DOHH2 (cell line): ENCODE data around the gene UNC5B.
A peak's percentile ranks its signal among the peaks of the same experiment; 100 is the strongest.

Source experiments
- H3F3A ChIP-seq: fragments of 200-600 bp; sonication (generic), shearing (Covaris generic); 2 replicates; pipeline ENCODE4 v1.6.0; 2016; ENCODE audit warnings: antibody characterized with exemption, mild to moderate bottlenecking; ENCODE audit not compliant: control insufficient read depth, insufficient read depth
- H3K27ac ChIP-seq: fragments of 200-600 bp; sonication (generic); 2 replicates; pipeline ENCODE4 v1.5.1; 2014; ENCODE audit warnings: low read depth, mild to moderate bottlenecking, low read length, moderate library complexity
- H3K27me3 ChIP-seq: fragments of 200-600 bp; sonication (generic); 2 replicates; pipeline ENCODE4 v1.6.1; 2014; ENCODE audit warnings: mild to moderate bottlenecking, low read length, mixed read lengths; ENCODE audit not compliant: control insufficient read depth
- H3K36me3 ChIP-seq: fragments of 200-600 bp; sonication (generic); 2 replicates; pipeline ENCODE4 v1.6.1; 2014; ENCODE audit warnings: mild to moderate bottlenecking, low read length, moderate library complexity, mixed read lengths; ENCODE audit not compliant: control insufficient read depth
- H3K4me1 ChIP-seq: fragments of 200-600 bp; sonication (generic); 2 replicates; pipeline ENCODE4 v1.6.1; 2014; ENCODE audit warnings: mild to moderate bottlenecking, low read length, mixed read lengths; ENCODE audit not compliant: control insufficient read depth
- H3K4me2 ChIP-seq: fragments of 200-600 bp; sonication (generic); 2 replicates; pipeline ENCODE4 v1.6.0; 2014; ENCODE audit warnings: mild to moderate bottlenecking, low read length, moderate library complexity
- H3K4me3 ChIP-seq: fragments of 200-600 bp; sonication (generic); 2 replicates; pipeline ENCODE4 v1.5.1; 2014; ENCODE audit warnings: mild to moderate bottlenecking, low read length, mixed read lengths
- H3K79me2 ChIP-seq: fragments of 200-600 bp; sonication (generic); 2 replicates; pipeline ENCODE4 v1.6.1; 2014; ENCODE audit warnings: mild to moderate bottlenecking, low read length, mixed read lengths; ENCODE audit not compliant: control insufficient read depth
- H3K9me2 ChIP-seq: fragments of 200-600 bp; sonication (generic); replicated peaks from 2 replicates; pipeline ENCODE4 v1.6.1; 2014; ENCODE audit warnings: mild to moderate bottlenecking, low read length, mixed read lengths; ENCODE audit not compliant: control insufficient read depth
- H3K9me3 ChIP-seq: fragments of 200-600 bp; sonication (generic); 2 replicates; pipeline ENCODE4 v1.6.1; 2014; ENCODE audit warnings: antibody characterized with exemption, low read length, mixed read lengths; ENCODE audit not compliant: control insufficient read depth, insufficient read depth
- H4K20me1 ChIP-seq: fragments of 200-600 bp; sonication (generic); 2 replicates; pipeline ENCODE4 v1.6.0; 2014; ENCODE audit warnings: low read depth, mild to moderate bottlenecking, antibody characterized with exemption, low read length, moderate library complexity; ENCODE audit not compliant: control insufficient read depth, insufficient read depth
- EZH2phosphoT487 ChIP-seq: fragments of 200-600 bp; sonication (generic); IDR thresholded peaks from 2 replicates; pipeline ENCODE4 v1.6.1; 2017; ENCODE audit warnings: borderline replicate concordance, mild to moderate bottlenecking, antibody characterized with exemption, low read length, moderate library complexity, mixed read lengths
- TF ChIP-seq, protein P1 (sequence below): fragments of 200-600 bp; sonication (generic); IDR thresholded peaks from one replicate; pipeline ENCODE4 v1.5.1; 2014; ENCODE audit warnings: antibody characterized with exemption, mild to moderate bottlenecking, low read depth, low read length; ENCODE audit not compliant: poor library complexity, severe bottlenecking

The UNC5B gene

DNA sequence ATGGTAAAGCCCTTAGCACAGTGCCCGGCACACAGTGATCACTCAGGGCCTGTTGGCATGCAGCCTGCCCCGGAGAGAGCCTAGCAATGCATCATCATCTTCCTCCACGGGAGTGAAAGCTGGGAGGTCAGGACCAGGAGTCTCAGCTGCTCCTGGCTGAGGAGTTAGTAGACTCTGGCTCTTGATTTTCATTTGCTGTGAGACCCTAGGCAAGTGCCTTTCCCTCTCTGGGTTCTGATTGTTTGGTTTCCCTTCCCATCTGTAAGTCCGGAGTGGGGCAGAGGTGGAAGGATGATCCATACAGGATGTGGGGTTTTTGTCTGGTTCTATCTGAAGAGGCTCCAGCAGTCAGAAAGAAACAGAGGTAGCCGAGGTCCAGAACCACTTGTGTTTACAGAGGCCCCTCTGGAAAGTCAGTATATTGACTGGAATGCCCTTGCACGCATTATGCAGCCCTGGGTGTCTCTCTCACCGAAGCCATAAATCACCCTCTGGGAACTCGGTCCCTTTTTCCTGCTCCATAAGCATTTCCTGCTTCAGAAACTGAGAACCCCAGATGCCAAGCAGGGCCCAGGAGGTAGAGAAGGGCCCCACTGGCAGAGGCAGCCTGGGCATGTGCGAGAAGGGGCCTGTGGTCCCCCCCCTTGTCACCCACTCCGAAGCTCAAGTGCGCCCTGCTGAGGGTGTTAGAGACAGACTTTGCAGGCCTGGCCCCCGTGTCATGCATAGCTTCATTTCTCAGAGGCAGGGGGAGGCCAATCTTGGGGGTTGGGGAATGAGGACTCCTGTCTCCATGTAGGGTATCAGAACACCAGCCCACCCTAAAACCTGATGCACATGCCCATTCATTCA is 8.5 kb downstream of the UNC5B start:
- Histone ChIP-seq H3K36me3 (no peaks in the 10 kb centered on the region), H3K4me3 (no peak overlapping the region), H3K27ac (no peak overlapping the region), H3K27me3 (peaks cover 24% of the 10 kb centered on the region), H3K4me2 (no peak overlapping the region), H3K9me3 (no peaks in the 10 kb centered on the region), H3F3A (no peaks in the 10 kb centered on the region), H4K20me1 (peaks cover 2% of the 10 kb centered on the region; the same call in 1 of the 2 replicates), H3K9me2 (no peaks in the 10 kb centered on the region), H3K79me2 (no peaks in the 10 kb centered on the region), H3K4me1 (no peaks in the 10 kb centered on the region)
- TF ChIP-seq, protein P1, sequence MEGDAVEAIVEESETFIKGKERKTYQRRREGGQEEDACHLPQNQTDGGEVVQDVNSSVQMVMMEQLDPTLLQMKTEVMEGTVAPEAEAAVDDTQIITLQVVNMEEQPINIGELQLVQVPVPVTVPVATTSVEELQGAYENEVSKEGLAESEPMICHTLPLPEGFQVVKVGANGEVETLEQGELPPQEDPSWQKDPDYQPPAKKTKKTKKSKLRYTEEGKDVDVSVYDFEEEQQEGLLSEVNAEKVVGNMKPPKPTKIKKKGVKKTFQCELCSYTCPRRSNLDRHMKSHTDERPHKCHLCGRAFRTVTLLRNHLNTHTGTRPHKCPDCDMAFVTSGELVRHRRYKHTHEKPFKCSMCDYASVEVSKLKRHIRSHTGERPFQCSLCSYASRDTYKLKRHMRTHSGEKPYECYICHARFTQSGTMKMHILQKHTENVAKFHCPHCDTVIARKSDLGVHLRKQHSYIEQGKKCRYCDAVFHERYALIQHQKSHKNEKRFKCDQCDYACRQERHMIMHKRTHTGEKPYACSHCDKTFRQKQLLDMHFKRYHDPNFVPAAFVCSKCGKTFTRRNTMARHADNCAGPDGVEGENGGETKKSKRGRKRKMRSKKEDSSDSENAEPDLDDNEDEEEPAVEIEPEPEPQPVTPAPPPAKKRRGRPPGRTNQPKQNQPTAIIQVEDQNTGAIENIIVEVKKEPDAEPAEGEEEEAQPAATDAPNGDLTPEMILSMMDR, result no peak
- TF ChIP-seq EZH2phosphoT487, result no peak

DNA sequence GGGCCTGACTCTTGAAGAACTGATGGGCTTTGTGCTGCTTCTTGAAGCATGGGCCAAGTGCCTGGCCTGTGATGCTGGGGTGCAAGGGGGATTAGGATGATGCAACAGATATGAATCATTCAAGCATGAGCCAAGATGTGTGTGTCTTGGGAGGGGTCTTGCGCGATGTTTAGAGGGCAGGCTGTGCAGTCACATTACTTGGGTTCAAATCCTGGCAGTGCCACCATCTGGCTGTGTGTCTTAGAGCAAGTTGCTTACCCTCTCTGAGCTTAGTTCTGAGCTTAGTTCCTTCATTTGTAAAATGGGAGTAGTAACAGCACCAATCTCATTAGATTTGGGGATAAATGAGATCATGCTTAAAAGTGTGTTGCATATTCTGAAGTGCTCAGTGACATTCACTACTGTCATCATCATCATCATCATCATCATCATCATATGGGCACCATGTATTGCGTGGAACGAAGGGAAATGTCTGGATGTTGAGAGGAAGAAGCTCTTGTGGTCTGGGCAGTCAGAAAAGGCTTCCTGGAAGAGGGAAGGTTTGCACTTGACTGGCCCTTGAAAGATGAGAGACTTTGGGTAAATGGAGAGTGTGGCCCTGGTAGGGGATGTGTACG is 9.3 kb downstream of the UNC5B start:
- Histone ChIP-seq H3K36me3 (no peaks in the 10 kb centered on the region), H3K4me1 (no peaks in the 10 kb centered on the region)
- TF ChIP-seq EZH2phosphoT487, result no peak
- TF ChIP-seq, protein P1, result no peak

DNA sequence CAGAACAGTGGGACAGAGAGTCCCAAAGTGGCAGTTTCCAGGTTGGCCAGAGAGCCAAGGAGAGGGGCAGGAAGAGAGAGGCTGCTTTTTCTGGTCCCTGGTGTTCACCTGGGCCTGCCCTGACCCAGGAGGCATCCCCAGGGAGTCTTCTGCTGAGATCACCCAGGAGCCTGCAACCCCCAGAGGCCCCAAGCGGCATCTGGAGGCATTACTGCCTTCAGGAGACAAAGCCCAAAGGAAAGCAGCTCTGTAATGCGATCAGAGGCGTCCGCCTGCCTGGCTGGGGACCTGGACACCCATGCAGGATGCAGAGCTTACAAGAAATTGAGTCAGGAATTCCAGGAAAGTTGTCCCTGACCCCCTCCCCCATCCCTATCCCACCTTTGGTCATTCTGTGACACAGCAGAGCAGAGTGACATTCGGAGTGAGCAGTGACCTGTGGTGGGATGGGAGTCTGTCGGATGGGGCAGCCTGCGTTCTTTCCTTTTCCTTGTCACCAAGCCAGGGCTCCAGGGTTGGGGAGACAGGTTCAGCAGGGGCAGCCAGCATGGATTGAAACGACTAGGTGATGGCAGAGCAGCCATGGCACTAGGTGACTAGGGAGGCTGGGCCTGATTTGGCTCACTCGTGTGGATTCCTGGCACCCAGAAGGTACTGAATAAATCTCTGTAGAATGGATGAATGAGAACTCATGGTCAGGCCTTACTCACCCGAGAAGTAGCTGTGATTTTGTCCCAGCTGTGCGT is 10.4 kb downstream of the UNC5B start:
- Histone ChIP-seq H3K4me2 (no peak overlapping the region), H3K4me3 (no peak overlapping the region), H3K27me3 (peaks cover 13% of the 10 kb centered on the region)

More for the DNA sequence above, 9.3 kb downstream of the UNC5B start:
- Histone ChIP-seq H3K4me2 (no peak overlapping the region), H4K20me1 (peaks cover 2% of the 10 kb centered on the region; the same call in 1 of the 2 replicates), H3K9me3 (no peaks in the 10 kb centered on the region), H3F3A (no peaks in the 10 kb centered on the region), H3K9me2 (no peaks in the 10 kb centered on the region), H3K27ac (no peak overlapping the region), H3K4me3 (no peak overlapping the region), H3K27me3 (peaks cover 16% of the 10 kb centered on the region), H3K79me2 (no peaks in the 10 kb centered on the region)

More for the DNA sequence above, 10.4 kb downstream of the UNC5B start:
- Histone ChIP-seq H3K27ac (no peak overlapping the region), H3K9me2 (no peaks in the 10 kb centered on the region), H3K4me1 (no peaks in the 10 kb centered on the region), H3K79me2 (no peaks in the 10 kb centered on the region), H4K20me1 (peaks cover 2% of the 10 kb centered on the region; the same call in 1 of the 2 replicates), H3K36me3 (no peaks in the 10 kb centered on the region), H3K9me3 (no peaks in the 10 kb centered on the region), H3F3A (no peaks in the 10 kb centered on the region)
- TF ChIP-seq, protein P1, result peak; percentile 24
- no peak for TF ChIP-seq EZH2phosphoT487
